Activated gamma-delta T cell treated with anti-CD3 and anti-CD28 coated beads, Interleukin-2, amount 50 U/mL, for 16 hours (primary cell): Measurements from ENCODE around the gene RAB13.

Experiments
- DNase-seq: peaks from one replicate; pipeline ENCODE4 v3.0.0-alpha.2; 2020; ENCODE audit warnings: low read depth

Gene RAB13

GRCh38 chr1:153954826-153955225 is 31.3 kb downstream of the RAB13 start:
- DNase-seq = no peak

- DNase-seq = no peak
Observed at GRCh38 chr1:153953859-153954365, 32.2 kb downstream of the RAB13 start.

GRCh38 chr1:153951801-153952200 is 34.3 kb downstream of the RAB13 start:
- no peak for DNase-seq

GRCh38 chr1:153951183-153951582 is 35.0 kb downstream of the RAB13 start:
- DNase-seq = no peak

- peak; percentile 67 for DNase-seq
Observed at GRCh38 chr1:153946622-153947241, 39.4 kb downstream of the RAB13 start, which contains the start of gene DENND4B. Gene DENND4B (minus strand): TSS chr1:153946718. CDS start chr1:153944374, 2,344 bp downstream.

- peak; percentile 46 for DNase-seq
Observed at GRCh38 chr1:153945795-153946621, 40.1 kb downstream of the RAB13 start.

- peak; percentile 72 for DNase-seq
Observed at GRCh38 chr1:153945131-153945794, 40.9 kb downstream of the RAB13 start.

- no peak for DNase-seq
Observed at GRCh38 chr1:153944827-153945117, 41.4 kb downstream of the RAB13 start.

- no peak for DNase-seq
Observed at GRCh38 chr1:153944005-153944826, 41.9 kb downstream of the RAB13 start.

- DNase-seq = no peak
Observed at GRCh38 chr1:153942766-153943549, 43.2 kb downstream of the RAB13 start.

GRCh38 chr1:153941826-153942725 is 44.1 kb downstream of the RAB13 start:
- no peak for DNase-seq

- DNase-seq = no peak
Observed at GRCh38 chr1:153940756-153941155, 45.4 kb downstream of the RAB13 start.

- no peak for DNase-seq
Observed at GRCh38 chr1:153939476-153939875, 46.7 kb downstream of the RAB13 start.

- DNase-seq = no peak
Observed at GRCh38 chr1:153938996-153939395, 47.1 kb downstream of the RAB13 start.

GRCh38 chr1:153937331-153937730 is 48.8 kb downstream of the RAB13 start:
- DNase-seq = no peak

- DNase-seq = no peak
Observed at GRCh38 chr1:153936011-153936802, 49.9 kb downstream of the RAB13 start.

- DNase-seq = no peak
Observed at GRCh38 chr1:153934746-153935145, 51.4 kb downstream of the RAB13 start.

GRCh38 chr1:153933955-153934354 is 52.2 kb downstream of the RAB13 start:
- DNase-seq = no peak

GRCh38 chr1:153933430-153933829 is 52.7 kb downstream of the RAB13 start:
- DNase-seq = no peak
